NCI-H1436 treated with DMSO at 0.1 percent for 48 hours (cell line): ENCODE results near the gene JUN.

Experiments
- DNase-seq: peaks from one replicate; lab custom pipeline; 2025; lab: John Stamatoyannopoulos, UW

JUN gene

GRCh38 chr1:58783090-58783992, 506 bp downstream of the JUN start:
- no peak for DNase-seq

- DNase-seq, result no peak
Measured at GRCh38 chr1:58782178-58783089, 1.4 kb downstream of the JUN start.

- no peak for DNase-seq
Measured at GRCh38 chr1:58781541-58782177, 2.2 kb downstream of the JUN start.

GRCh38 chr1:58780836-58781452, 2.9 kb downstream of the JUN start:
- no peak for DNase-seq

- DNase-seq, result no peak
Measured at GRCh38 chr1:58780411-58780810, 3.4 kb downstream of the JUN start.

- no peak for DNase-seq
Measured at GRCh38 chr1:58779801-58780382, 4.0 kb downstream of the JUN start.

- DNase-seq, result no peak
Measured at GRCh38 chr1:58779059-58779754, 4.6 kb downstream of the JUN start.

GRCh38 chr1:58778385-58779000, 5.4 kb downstream of the JUN start:
- no peak for DNase-seq

- DNase-seq, result no peak
Measured at GRCh38 chr1:58774027-58774426, 9.8 kb downstream of the JUN start.

- DNase-seq, result peak; percentile 84
Measured at GRCh38 chr1:58773406-58773840, 10.4 kb downstream of the JUN start.

GRCh38 chr1:58769809-58770320, 14.0 kb downstream of the JUN start:
- DNase-seq, result no peak

- DNase-seq, result no peak
Measured at GRCh38 chr1:58768971-58769808, 14.7 kb downstream of the JUN start.

GRCh38 chr1:58768191-58768731, 15.6 kb downstream of the JUN start:
- DNase-seq, result no peak

GRCh38 chr1:58767143-58767542, 16.7 kb downstream of the JUN start:
- no peak for DNase-seq

- no peak for DNase-seq
Measured at GRCh38 chr1:58765441-58765840, 18.4 kb downstream of the JUN start.

- DNase-seq, result no peak
Measured at GRCh38 chr1:58765006-58765405, 18.8 kb downstream of the JUN start.

- no peak for DNase-seq
Measured at GRCh38 chr1:58764294-58764978, 19.4 kb downstream of the JUN start.

- DNase-seq, result no peak
Measured at GRCh38 chr1:58763214-58763613, 20.6 kb downstream of the JUN start.
